ENCODE data around the gene RNF181.

Gene RNF181

GRCh38 chr2:85598594-85599340 lies 3.2 kb downstream of the RNF181 start:
- no peak for TF ChIP-seq GATA2 (IDR thresholded peaks at IDR 0.05; ENCODE audit: low read depth, low read length)
- TF ChIP-seq GATA3 (IDR thresholded peaks at IDR 0.05; ENCODE audit: low read depth, low read length) = no peak

DNA sequence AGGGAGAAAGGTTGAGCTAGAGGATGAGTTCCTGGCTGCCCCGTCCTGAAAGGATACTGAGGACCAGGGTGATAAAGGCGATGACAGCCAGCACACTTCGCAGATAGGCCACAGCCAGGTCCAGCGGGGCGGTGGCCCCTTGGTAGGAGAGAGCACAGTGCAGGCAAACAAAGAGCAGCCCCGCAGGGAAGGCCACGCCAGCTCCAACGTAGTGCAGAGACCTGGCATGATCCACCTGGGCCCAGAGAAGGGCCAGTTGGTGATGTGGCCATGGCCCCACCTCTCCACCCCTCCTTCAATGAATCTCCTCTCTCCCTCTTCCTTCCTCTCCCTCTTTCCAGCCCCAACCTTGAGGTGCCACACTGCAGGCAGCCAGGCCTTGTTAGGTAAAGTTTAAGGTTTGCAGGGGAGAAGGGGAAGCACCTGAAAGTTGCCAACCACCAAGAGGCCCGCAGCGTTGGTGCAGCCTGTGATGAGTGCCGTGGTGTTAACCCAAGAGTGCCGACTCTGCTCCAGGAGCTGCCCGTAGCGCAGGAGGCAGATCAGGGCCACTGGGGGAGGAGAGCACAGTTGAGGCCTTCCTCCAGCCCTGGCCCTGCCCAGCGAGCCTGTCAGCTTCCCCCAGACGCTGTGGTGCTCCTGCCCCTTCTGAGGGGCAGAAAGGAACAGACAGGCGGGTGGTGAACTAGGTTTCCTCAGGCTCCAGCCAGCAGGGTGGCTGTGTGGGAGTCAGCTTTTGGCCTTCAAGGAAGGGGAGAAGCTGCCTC lies 4.1 kb downstream of the RNF181 start:
- TF ChIP-seq GATA2 (IDR thresholded peaks at IDR 0.05; ENCODE audit: low read depth, low read length) = no peak
- no peak for TF ChIP-seq GATA3 (IDR thresholded peaks at IDR 0.05; ENCODE audit: low read depth, low read length)

GRCh38 chr2:85600235-85600575 lies 4.7 kb downstream of the RNF181 start:
- TF ChIP-seq GATA2 (IDR thresholded peaks at IDR 0.05; ENCODE audit: low read depth, low read length) (no peak), GATA3 (IDR thresholded peaks at IDR 0.05; ENCODE audit: low read depth, low read length) (no peak)

DNA sequence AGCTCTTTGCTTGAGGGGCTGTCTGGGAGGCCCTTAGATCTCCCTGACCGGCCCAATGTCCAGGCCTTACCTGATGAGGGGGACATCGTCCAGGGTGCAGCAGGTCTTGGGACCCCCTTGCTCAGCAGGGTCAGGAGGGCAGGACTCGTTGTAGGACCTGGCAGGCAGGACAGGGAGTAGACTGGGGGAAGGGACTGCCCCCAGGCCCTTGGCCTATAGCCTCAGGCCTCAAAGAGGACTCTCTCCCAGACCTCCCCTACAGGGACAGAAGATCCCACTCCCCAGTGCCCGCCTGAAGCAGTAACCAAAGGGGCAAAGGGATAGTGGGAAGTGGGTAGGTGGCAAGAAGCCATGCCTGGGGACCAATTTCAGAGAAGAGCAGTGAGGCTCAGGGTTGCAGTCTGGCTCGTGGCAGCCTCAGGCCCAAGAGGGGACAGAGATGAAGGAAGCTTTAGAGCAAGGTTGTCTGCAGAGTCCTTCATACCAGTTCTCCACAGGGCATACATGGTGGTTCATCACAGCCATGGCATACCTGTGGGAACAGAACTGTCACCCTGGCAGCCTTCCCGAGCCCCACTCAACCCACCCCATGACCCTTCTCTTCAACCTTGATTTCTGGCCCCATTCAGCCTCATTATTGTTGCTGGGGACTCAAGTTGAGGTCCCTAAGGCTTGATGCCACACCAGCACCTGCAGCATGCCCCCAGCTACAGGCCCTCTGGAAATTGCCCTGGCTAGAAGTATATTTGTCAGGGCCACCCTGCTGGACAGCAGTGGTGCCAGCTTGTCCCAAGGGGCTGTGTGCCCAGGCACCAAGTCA lies 5.6 kb downstream of the RNF181 start:
- no peak for TF ChIP-seq GATA3 (IDR thresholded peaks at IDR 0.05; ENCODE audit: low read depth, low read length)
- TF ChIP-seq GATA2 (IDR thresholded peaks at IDR 0.05; ENCODE audit: low read depth, low read length) = no peak

DNA sequence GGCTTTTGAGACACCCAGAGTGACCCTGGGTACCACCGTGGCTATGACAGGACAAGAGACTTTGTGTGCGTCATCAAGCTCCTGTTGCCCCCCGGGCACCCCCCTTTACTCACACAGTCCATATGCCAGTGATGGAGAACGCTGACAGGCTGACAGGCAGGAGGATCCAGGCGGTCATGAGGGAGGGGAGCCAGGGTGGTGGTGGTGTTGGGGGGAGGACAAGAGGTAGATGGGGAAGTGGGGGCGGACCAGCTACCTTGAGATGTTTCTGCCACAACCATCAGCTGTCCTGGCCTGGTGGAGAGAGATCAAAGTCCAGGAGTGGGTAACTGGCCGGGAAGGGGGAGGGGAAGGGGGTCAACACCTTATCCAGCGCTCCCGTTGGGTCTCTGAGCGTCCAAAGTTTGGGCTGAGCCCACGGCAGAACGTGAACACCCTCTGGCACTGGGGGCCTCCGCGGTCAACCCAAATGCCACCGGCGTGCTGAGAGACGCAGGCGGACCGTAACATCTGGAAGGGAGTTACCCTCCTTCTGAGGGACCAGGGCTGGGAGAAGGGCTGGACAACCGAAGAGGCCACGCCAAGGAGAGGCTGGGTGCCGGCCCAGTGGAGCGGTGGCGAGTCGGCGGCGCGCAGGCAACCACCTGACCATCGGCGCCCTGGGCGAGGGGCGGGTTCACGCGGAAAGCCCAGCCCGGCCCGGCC lies 6.4 kb downstream of the RNF181 start:
- TF ChIP-seq GATA3 (IDR thresholded peaks at IDR 0.05; ENCODE audit: low read depth, low read length) = no peak
- no peak for TF ChIP-seq GATA2 (IDR thresholded peaks at IDR 0.05; ENCODE audit: low read depth, low read length)

DNA sequence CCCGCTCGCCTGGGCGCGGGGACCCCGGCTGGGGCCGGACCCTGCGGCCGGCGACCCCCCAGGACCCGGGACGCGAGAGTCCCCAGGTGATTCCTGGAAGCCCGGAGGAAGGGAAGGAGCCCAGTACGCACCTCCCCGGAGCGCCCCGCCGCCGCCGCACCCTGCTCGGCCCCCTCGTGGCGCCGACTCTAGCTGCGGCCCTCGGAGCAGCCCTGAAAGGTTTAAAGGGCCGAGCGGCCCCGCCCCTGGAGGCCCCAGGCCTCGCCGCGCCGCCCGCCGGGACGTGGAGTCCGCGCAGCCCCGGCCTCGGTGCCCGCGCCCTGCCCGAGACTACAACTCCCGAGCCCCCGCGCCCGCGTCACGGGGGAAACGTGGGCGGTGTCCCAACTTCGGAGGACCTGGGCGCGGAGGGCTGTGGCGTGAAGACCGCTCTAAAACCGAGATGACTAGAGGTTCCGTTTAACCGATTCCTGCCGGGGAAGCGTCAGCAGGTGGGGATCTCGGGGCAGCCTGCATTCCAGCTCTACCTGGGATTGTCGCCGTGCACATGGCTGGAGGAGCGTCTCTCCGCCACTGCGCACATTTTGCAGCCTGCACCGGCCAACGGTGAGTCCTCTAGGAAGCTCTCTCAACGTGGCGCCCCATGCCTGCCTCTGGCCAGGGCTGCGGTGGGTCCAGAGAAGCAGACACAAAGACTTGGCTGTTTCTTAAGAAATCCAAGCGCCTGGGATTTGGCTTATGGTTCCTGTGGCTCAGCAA lies 7.1 kb downstream of the RNF181 start, which contains the start of gene TMEM150A:
Gene TMEM150A, minus strand, starts transcription at position 223 of the 759 bp plus-strand sequence. CDS start 750 bp downstream, outside the sequence.
- TF ChIP-seq GATA2 (IDR thresholded peaks at IDR 0.05; ENCODE audit: low read depth, low read length) (no peak), GATA3 (IDR thresholded peaks at IDR 0.05; ENCODE audit: low read depth, low read length) (no peak)

DNA sequence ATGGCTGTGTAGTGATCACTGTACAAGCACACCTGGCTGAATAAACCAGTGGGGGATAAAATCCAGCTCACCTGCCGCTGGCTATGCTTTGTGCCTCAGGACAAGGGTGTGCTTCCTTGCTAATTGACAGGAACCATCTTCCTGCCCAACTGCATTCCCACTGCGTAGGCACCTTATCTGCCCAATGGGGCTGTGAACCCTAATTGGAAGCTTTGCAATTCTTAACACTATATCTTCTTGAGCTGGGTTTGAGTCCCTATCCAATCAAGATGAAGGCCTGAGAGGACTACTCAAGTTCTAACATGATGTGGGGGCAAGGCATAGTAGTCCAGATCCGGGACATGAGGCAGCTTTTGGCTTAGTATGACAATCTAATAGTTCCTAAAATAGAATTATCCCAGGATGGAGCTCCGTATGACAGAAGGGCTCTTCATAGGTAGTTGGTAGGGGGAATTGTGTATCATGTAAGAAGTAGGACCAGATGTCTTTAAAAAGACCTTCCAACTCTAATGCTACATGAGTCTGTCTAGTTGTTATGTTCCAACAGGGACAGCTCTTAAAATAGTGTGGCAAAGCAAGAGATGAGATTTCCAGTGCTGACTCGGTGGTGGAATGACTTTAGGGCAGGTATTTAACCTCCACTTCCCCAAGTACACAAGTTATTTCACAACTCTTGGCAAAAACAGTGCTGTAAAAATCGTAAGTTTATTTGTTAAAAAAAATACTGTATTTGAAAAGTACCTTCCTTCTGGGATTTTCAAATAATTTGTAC lies 9.2 kb downstream of the RNF181 start:
- TF ChIP-seq GATA2 (IDR thresholded peaks at IDR 0.05; ENCODE audit: low read depth, low read length) (no peak), GATA3 (IDR thresholded peaks at IDR 0.05; ENCODE audit: low read depth, low read length) (no peak)

- TF ChIP-seq GATA2 (IDR thresholded peaks at IDR 0.05; ENCODE audit: low read depth, low read length) (no peak), GATA3 (IDR thresholded peaks at IDR 0.05; ENCODE audit: low read depth, low read length) (no peak)
Measured at GRCh38 chr2:85605406-85606115, 10.0 kb downstream of the RNF181 start.

DNA sequence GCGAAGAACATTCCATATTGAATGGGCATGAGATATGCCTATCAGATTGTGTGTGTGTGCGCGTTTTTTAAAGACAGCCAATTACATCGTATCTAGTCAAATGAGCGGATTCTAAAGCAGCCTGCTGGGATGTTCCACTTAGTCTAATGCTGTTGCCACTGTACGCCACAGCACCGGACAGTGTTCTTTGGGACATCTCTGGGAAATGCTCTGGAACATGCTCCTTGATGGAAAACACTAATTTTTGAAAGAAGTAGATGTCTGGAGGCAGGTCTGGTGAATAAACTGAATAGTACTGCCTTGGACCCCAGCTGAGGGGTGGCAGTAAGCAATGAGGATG lies 10.5 kb downstream of the RNF181 start:
- no peak for TF ChIP-seq GATA3 (IDR thresholded peaks at IDR 0.05; ENCODE audit: low read depth, low read length)
- TF ChIP-seq GATA2 (IDR thresholded peaks at IDR 0.05; ENCODE audit: low read depth, low read length) = no peak

GRCh38 chr2:85607268-85608215 lies 12.0 kb downstream of the RNF181 start:
- no peak for TF ChIP-seq GATA2 (IDR thresholded peaks at IDR 0.05; ENCODE audit: low read depth, low read length)
- TF ChIP-seq GATA3 (IDR thresholded peaks at IDR 0.05; ENCODE audit: low read depth, low read length) = no peak

- no peak for TF ChIP-seq GATA2 (IDR thresholded peaks at IDR 0.05; ENCODE audit: low read depth, low read length)
- TF ChIP-seq GATA3 (IDR thresholded peaks at IDR 0.05; ENCODE audit: low read depth, low read length) = no peak
Measured at GRCh38 chr2:85611217-85611704, 15.7 kb downstream of the RNF181 start.
